Erythroblast (primary cell): ENCODE data around the gene MEGF9.
"Not testable (repeated sequence)": the region's sequence is repeated elsewhere in the genome, so short reads cannot be mapped to it uniquely, and the experiment has no call there.

Source experiments
- DNase-seq, 2 experiments: peaks; one replicate each; lab custom pipeline; 2025; lab: John Stamatoyannopoulos, UW
- GATA1 ChIP-seq: IDR thresholded peaks from 2 replicates; pipeline ENCODE4 v1.6.1; 2011; ENCODE audit warnings: low read depth, mild to moderate bottlenecking, control low read depth, low read length, moderate library complexity
- POLR2A ChIP-seq: IDR thresholded peaks from 2 replicates; pipeline ENCODE4 v1.6.1; 2011; ENCODE audit warnings: mild to moderate bottlenecking, low read length

The MEGF9 gene

DNA sequence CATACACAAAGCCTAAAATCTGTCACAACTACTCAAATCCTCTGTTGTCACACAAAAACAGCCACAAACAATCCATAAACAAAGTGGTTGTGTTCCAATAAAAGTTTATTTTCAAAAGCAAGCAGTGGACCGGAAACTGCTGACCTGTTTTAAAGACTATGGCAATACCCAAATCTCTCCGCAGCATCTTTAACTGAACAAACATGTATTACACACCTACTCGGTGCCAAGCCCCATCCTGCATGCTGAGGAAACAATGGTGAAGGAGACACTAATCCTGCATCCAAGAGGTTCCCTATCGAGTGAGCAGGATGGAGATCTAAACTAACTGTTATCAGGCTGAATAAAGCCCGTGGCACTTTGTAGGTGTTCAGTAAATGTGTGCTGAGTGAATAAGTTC, 145.5 kb downstream of the MEGF9 start:
- TF ChIP-seq GATA1 (no peak), POLR2A (no peak)
- DNase-seq, result no peak

- TF ChIP-seq GATA1 (no peak), POLR2A (no peak)
- DNase-seq, result no peak
Observed at GRCh38 chr9:120567874-120568273, 146.4 kb downstream of the MEGF9 start.

GRCh38 chr9:120567081-120567480, 147.2 kb downstream of the MEGF9 start:
- no peak for TF ChIP-seq POLR2A
- no peak for TF ChIP-seq GATA1
- DNase-seq, result no peak

DNA sequence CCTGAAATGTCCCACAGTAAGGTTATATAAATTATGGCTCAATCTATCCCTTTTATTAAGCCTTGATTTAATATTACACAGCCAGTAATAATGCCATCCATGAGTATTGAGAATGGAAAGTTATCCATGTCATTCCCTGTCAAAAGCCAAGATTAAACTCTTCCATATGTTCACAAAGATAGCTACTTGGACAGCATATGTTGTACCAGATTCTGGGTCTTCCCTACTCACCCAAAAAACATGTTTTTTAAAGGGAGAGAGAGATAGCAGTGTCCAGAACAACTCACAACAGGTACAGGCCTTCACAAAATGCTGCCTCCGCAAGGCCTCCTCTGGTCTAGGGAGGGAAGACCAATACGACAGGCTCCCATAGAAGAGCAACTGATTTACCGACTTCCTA, 149.7 kb downstream of the MEGF9 start:
- DNase-seq, result peak; percentile 12 to 48
- TF ChIP-seq GATA1 (no peak), POLR2A (no peak)

- peak; percentile 79 to 83 for DNase-seq
- no peak for TF ChIP-seq POLR2A
- TF ChIP-seq GATA1, result no peak
Observed at GRCh38 chr9:120562861-120563443, 151.3 kb downstream of the MEGF9 start.

DNA sequence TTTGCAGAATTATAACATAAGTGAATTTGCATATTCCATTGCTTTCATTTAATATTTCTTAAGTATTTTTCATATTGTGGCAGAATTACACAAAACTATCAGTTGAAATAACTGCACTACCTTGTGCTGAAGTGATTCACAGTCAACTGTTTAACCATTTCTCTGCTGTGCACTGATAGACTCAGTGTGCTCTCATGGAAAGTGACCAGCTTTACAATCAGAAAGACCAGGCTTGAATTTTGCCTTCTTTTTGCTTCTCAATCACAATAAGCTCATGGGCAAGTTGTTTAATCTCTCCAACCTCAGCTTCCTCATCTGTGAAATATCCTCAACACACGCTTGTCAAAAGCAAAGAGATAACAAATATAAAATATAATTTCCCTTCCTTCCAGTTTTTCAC, 152.6 kb downstream of the MEGF9 start:
- TF ChIP-seq POLR2A (no peak), GATA1 (no peak)

DNA sequence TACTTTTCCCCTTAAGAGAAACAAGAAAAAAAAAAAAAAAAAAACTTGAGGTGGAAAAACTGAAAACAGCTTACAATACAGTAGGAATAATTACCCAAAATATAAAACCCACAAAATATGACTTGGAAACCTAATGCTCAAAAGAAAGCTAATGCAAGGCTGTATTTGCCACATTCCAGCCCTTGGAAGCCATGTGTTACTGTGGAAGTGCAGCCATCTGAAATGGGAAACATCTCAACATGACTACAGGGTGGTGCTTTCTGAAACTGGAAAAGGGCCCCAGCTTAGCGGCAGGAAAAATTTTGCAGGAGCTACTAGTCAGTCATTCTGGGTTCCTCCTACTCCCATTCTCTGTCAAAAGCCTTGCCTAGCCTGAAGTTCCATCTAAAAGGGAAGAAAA, 154.7 kb downstream of the MEGF9 start:
- no peak for DNase-seq
- TF ChIP-seq GATA1, result no peak
- no peak for TF ChIP-seq POLR2A

More for the DNA sequence above, 152.6 kb downstream of the MEGF9 start:
- no peak for DNase-seq

- no peak for TF ChIP-seq GATA1
- no peak for TF ChIP-seq POLR2A
- DNase-seq, result no peak
Observed at GRCh38 chr9:120558454-120558853, 155.8 kb downstream of the MEGF9 start.

DNA sequence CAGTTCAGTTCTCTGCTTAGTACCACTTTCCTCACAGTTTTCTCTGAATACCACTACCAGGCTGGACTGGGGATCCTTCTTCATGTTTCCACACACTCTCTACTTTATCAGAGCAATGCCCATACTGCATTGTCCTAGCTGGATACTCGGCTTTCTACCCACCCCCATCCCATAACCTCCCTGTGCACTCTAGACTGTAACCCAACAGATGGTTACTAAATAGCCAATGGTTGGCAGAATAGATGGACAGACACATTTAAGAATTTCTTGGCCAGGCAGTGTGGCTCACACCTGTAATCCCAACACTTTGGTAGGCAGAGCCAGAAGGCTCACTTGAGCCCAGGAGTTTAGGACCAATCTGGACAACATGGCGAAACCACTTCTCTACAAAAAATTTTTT, 157.1 kb downstream of the MEGF9 start:
- DNase-seq, result no peak
- TF ChIP-seq POLR2A (no peak), GATA1 (no peak)

GRCh38 chr9:120556775-120557174, 157.5 kb downstream of the MEGF9 start:
- DNase-seq, result no peak
- TF ChIP-seq POLR2A (no peak), GATA1 (no peak)

GRCh38 chr9:120555839-120556238, 158.4 kb downstream of the MEGF9 start:
- TF ChIP-seq GATA1, result no peak
- TF ChIP-seq POLR2A, result no peak
- no peak for DNase-seq

- not testable (repeated sequence) for DNase-seq
Observed at GRCh38 chr9:120552210-120552704, 162.0 kb downstream of the MEGF9 start.
